PFSK-1 (cell line): ENCODE data around the gene TOGARAM2.

Source experiments
- FOXP2 ChIP-seq: optimal IDR thresholded peaks from 2 replicates; pipeline ENCODE3; 2011; ENCODE audit warnings: borderline replicate concordance, control low read depth, inconsistent platforms; ENCODE audit not compliant: insufficient read depth; ENCODE audit errors: extremely low read length, extremely low read depth
- POLR2AphosphoS5 ChIP-seq: IDR thresholded peaks from 2 replicates; pipeline ENCODE4 v1.6.1; 2012; ENCODE audit warnings: low read depth, mild to moderate bottlenecking, control low read depth, low read length, moderate library complexity
- REST ChIP-seq, 2 experiments: IDR thresholded peaks; 2 replicates each; pipeline versions ENCODE4 v1.6.1 to v1.8.0; 2011 to 2012; ENCODE audit warnings: low read depth in 2 of 2, low read length in 2 of 2, control low read depth in 1 of 2, inconsistent platforms in 1 of 2, mild to moderate bottlenecking in 1 of 2, moderate library complexity in 1 of 2; ENCODE audit not compliant: insufficient read depth in 1 of 2
- SIN3A ChIP-seq: IDR thresholded peaks from 2 replicates; pipeline ENCODE4 v1.6.1; 2012; ENCODE audit warnings: mild to moderate bottlenecking, low read length, moderate library complexity, borderline replicate concordance; ENCODE audit not compliant: insufficient read depth
- TAF1 ChIP-seq: IDR thresholded peaks from 2 replicates; pipeline ENCODE4 v1.6.1; 2012; ENCODE audit warnings: low read length, control low read depth, borderline replicate concordance; ENCODE audit not compliant: insufficient read depth

Gene TOGARAM2

DNA sequence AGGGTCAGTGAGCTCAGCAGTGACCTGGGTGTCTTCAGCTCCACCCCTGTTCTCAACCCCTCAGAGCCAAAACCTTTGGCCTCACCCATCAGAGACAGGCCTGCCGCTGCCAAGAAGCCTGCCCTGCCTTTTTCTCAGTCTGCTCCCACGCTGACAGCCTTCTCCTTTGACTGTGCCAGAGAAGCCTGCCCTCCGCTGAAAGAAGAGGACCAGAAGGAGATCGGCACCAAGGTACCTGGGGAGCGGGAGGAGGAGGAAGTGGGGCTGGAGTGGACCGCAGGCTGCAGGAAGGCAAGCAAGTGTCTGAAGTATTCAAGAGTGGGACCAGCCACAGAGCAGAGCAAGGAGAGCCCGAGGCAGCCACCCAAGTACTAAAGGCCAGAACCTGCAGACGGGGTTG is 33.2 kb downstream of the TOGARAM2 start:
- TF ChIP-seq POLR2AphosphoS5: no peak
- TF ChIP-seq REST (IDR thresholded peaks at IDR 0.05; ENCODE audit: insufficient read depth in 1 of 2, low read depth in 2 of 2, low read length in 2 of 2): no peak
- no peak for TF ChIP-seq FOXP2
- TF ChIP-seq TAF1: no peak
- TF ChIP-seq SIN3A: no peak

GRCh38 chr2:29014811-29015421 is 33.8 kb downstream of the TOGARAM2 start:
- TF ChIP-seq POLR2AphosphoS5 (no peak), FOXP2 (no peak), SIN3A (no peak), TAF1 (no peak), REST (IDR thresholded peaks at IDR 0.05; ENCODE audit: insufficient read depth in 1 of 2, low read depth in 2 of 2, low read length in 2 of 2) (no peak)

GRCh38 chr2:29015701-29016470 is 34.8 kb downstream of the TOGARAM2 start:
- TF ChIP-seq SIN3A: no peak
- no peak for TF ChIP-seq POLR2AphosphoS5
- TF ChIP-seq REST (IDR thresholded peaks at IDR 0.05; ENCODE audit: insufficient read depth in 1 of 2, low read depth in 2 of 2, low read length in 2 of 2): no peak
- TF ChIP-seq TAF1: no peak
- no peak for TF ChIP-seq FOXP2

DNA sequence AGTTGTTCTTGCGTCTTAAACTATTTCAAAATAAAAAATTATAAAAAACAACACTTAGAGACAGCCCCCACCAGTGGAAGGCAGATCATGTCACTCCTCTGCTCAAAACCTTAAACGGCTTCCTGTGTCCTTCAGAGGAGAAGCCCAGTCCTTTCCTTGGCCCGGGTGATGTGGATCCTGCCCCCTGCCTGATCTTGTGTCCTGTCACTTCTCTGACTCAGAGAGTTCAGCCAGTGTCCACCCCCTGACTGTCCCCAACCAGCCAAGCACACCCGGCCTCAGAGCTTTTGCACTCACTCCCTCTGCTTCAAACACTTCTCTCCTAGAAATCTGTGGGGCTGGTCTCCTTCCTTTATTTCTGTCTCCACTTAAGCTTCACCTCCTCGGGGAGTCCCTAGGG is 35.4 kb downstream of the TOGARAM2 start:
- TF ChIP-seq SIN3A: no peak
- no peak for TF ChIP-seq REST (IDR thresholded peaks at IDR 0.05; ENCODE audit: insufficient read depth in 1 of 2, low read depth in 2 of 2, low read length in 2 of 2)
- TF ChIP-seq FOXP2: no peak
- no peak for TF ChIP-seq TAF1
- no peak for TF ChIP-seq POLR2AphosphoS5
